PFSK-1 (cell line): ENCODE results near the gene FMNL2.

Source experiments
- POLR2AphosphoS5 ChIP-seq: IDR thresholded peaks from 2 replicates; pipeline ENCODE4 v1.6.1; 2012; ENCODE audit warnings: low read depth, mild to moderate bottlenecking, control low read depth, low read length, moderate library complexity
- REST ChIP-seq, 2 experiments: IDR thresholded peaks; 2 replicates each; pipeline versions ENCODE4 v1.6.1 to v1.8.0; 2011 to 2012; ENCODE audit warnings: low read depth in 2 of 2, low read length in 2 of 2, control low read depth in 1 of 2, inconsistent platforms in 1 of 2, mild to moderate bottlenecking in 1 of 2, moderate library complexity in 1 of 2; ENCODE audit not compliant: insufficient read depth in 1 of 2
- SIN3A ChIP-seq: IDR thresholded peaks from 2 replicates; pipeline ENCODE4 v1.6.1; 2012; ENCODE audit warnings: mild to moderate bottlenecking, low read length, moderate library complexity, borderline replicate concordance; ENCODE audit not compliant: insufficient read depth
- TAF1 ChIP-seq: IDR thresholded peaks from 2 replicates; pipeline ENCODE4 v1.6.1; 2012; ENCODE audit warnings: low read length, control low read depth, borderline replicate concordance; ENCODE audit not compliant: insufficient read depth

- TF ChIP-seq POLR2AphosphoS5 (no peak), TAF1 (no peak), SIN3A (no peak), REST (IDR thresholded peaks at IDR 0.05; ENCODE audit: insufficient read depth in 1 of 2, low read depth in 2 of 2, low read length in 2 of 2) (no peak)
Measured at GRCh38 chr2:152454960-152455359, 120.0 kb downstream of the FMNL2 start.
